Activated CD4-positive, alpha-beta T cell treated with anti-CD3 and anti-CD28 coated beads, Interleukin-2, amount 10 ng/mL, durations not matched to agents 24 days and 14 days (primary cell): Measurements from ENCODE around the gene GYPB. TPM values are rescaled to one million over a fixed set of nuclear protein-coding genes. Genes with fewer than 3 reads are reported as not detected.
"Not testable (repeated sequence)": the region's sequence is repeated elsewhere in the genome, so short reads cannot be mapped to it uniquely, and the experiment has no call there.

Experiments used
- DNase-seq: peaks from one replicate; pipeline ENCODE4 v3.0.0; 2022
- H3K27ac Mint-ChIP-seq: one replicate; pipeline ENCODE4 v1.8.0; 2022; ENCODE audit warnings: mild to moderate bottlenecking, mixed read lengths
- H3K27me3 Mint-ChIP-seq: one replicate; pipeline ENCODE4 v1.8.0; 2022; ENCODE audit warnings: mixed read lengths
- H3K36me3 Mint-ChIP-seq: one replicate; pipeline ENCODE4 v1.8.0; 2022; ENCODE audit warnings: low read depth, mild to moderate bottlenecking, mixed read lengths
- H3K4me1 Mint-ChIP-seq: one replicate; pipeline ENCODE4 v1.8.0; 2021; ENCODE audit warnings: mixed read lengths
- H3K4me3 Mint-ChIP-seq: one replicate; pipeline ENCODE4 v1.8.0; 2022; ENCODE audit warnings: mild to moderate bottlenecking, moderate library complexity, mixed read lengths
- H3K9me3 Mint-ChIP-seq: one replicate; pipeline ENCODE4 v1.8.0; 2021; ENCODE audit warnings: mixed read lengths
- intact Hi-C: fragments of 100-400 bp; cut with micrococcal nuclease; formaldehyde crosslinking; loops from one replicate; pipeline ENCODE4 v1.15.1; 2023
- total RNA-seq: library from RNA; stranded (reverse); gene quantifications from 2 replicates; pipeline ENCODE4 v1.2.3, GENCODE V29; 2022

Gene GYPB
- total RNA-seq = not detected in 2 replicates

GRCh38 chr4:144019277-144019676 is at the start of gene GYPB:
Gene GYPB, minus strand, starts transcription at chr4:144019380. Its CDS starts 93 bp downstream, at chr4:144019287.
- H3K27me3 Mint-ChIP-seq, H3K36me3 Mint-ChIP-seq, H3K4me1 Mint-ChIP-seq, intact Hi-C loops, DNase-seq, H3K27ac Mint-ChIP-seq, H3K4me3 Mint-ChIP-seq, H3K9me3 Mint-ChIP-seq: not testable (repeated sequence)

DNA sequence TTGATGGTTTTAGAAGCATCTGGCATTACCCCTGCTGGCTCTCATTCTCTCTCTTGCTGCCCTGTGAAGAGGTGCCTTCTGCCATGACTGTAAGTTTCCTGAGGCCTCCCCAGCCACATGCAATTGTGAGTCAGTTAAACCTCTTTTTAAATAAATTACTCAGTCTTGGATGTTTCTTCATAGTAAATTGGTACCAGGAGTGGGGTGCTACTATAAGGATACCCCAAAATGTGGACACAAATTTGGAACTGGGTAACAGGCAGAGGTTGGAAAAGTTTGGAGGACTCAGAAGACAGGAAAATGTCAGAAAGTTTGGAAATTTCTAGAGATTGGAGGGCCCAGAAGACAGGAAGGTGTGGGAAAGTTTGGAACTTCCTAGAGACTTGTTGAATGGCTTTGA is 42.4 kb upstream of the GYPB start:
- H3K27me3 Mint-ChIP-seq, H3K4me3 Mint-ChIP-seq, DNase-seq, H3K36me3 Mint-ChIP-seq, H3K27ac Mint-ChIP-seq, H3K9me3 Mint-ChIP-seq, intact Hi-C loops, H3K4me1 Mint-ChIP-seq: not testable (repeated sequence)

DNA sequence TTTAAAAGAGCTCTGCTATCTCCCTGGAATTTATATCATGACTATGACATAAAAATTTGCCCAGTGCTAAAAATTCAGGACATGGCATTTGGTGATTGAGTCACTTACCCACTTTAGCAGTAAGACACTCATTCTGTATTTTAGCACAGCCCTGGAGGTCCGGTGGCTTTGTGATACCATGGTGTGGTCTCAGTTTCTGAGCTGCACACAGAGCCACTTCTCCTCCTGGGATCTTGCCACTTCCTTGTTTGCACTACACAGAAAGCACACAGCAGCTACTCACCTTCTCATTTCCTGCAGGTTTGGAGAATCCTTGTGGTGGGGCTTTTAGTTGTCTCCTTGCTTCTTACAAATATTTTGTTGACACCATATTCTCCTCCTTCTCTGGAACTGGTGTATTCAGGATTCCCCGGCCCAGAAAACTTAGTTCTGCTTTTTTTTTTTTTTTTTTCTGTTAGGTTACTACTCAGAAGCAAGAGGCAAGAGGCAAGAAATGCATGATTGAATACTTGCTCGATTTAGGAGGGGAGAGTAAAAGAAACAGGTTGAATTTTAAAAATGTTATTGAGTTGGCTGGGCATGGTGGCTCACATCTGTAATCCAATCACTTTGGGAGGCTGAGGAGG is 41.2 kb upstream of the GYPB start:
- DNase-seq, H3K4me3 Mint-ChIP-seq, H3K9me3 Mint-ChIP-seq, H3K27me3 Mint-ChIP-seq, intact Hi-C loops, H3K4me1 Mint-ChIP-seq, H3K27ac Mint-ChIP-seq, H3K36me3 Mint-ChIP-seq: not testable (repeated sequence)

DNA sequence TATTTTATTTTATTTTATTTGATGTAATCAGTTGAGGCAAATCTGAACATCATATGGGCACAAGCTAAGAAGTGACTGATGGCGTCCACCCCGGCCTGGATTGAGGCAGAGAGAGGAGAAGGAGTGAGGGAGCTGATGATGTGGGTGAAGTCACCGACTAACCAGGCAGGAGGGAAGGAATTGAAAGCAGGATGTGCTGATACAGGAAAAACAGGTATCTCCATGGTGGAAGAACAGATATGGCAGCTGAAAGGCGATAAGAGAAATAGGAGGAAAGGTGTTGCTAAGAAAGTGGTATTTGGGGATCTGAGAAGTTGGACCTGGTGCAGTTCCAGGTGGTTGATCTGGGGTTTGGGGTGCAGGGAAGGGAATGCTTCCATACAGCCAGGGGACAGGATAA is 37.6 kb upstream of the GYPB start:
- Mint-ChIP-seq H3K4me1 (no peaks in the 10 kb centered on the region), H3K9me3 (peaks cover 3% of the 10 kb centered on the region), H3K36me3 (no peaks in the 10 kb centered on the region), H3K4me3 (no peak overlapping the region), H3K27me3 (peaks cover 2% of the 10 kb centered on the region), H3K27ac (no peak overlapping the region)
- no peak for DNase-seq
- intact Hi-C loops = no loop called here

DNA sequence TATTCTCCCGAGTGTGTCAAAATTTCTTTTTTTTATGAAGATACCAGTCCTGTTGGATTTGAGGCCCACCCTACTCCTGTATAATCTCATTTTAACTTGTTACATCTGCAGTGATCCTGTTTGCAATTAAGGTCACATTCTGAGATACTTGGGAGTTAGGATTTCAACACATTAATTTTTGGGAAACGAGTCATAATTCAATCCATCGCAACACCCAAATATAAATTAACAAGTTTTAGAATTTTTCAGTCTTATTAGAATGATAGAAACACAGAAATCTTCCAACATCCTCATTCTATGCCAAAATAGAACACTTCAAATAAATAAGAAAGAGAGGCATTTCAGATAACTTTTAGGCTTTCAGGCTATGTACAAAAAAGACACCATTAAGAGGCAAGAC is 36.2 kb upstream of the GYPB start:
- intact Hi-C loops, H3K27me3 Mint-ChIP-seq, H3K9me3 Mint-ChIP-seq, DNase-seq, H3K36me3 Mint-ChIP-seq, H3K27ac Mint-ChIP-seq, H3K4me3 Mint-ChIP-seq, H3K4me1 Mint-ChIP-seq: not testable (repeated sequence)

DNA sequence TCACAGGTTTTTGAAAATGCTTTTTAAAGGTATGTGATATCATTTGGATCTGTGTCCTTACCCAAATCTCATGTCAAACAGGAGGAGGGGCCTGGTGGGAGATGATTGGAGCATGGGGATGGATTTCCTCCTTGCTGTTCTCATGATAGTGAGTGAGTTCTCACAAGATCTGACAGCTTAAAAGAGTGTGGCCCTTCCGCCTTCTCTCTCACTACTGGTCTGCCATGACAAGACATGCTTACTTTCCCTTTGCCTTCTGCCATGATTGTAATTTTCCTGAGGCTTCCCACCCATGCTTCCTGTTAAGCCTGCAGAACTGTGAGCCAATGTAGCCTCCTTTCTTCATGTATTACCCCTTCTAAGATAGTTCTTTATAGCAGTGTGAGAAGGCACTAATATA is 32.3 kb upstream of the GYPB start:
- H3K36me3 Mint-ChIP-seq, DNase-seq, intact Hi-C loops, H3K4me3 Mint-ChIP-seq, H3K27ac Mint-ChIP-seq, H3K9me3 Mint-ChIP-seq, H3K4me1 Mint-ChIP-seq, H3K27me3 Mint-ChIP-seq: not testable (repeated sequence)

GRCh38 chr4:144050631-144051030 is 31.5 kb upstream of the GYPB start:
- intact Hi-C loops, DNase-seq, H3K4me1 Mint-ChIP-seq, H3K27me3 Mint-ChIP-seq, H3K4me3 Mint-ChIP-seq, H3K9me3 Mint-ChIP-seq, H3K36me3 Mint-ChIP-seq, H3K27ac Mint-ChIP-seq: not testable (repeated sequence)

DNA sequence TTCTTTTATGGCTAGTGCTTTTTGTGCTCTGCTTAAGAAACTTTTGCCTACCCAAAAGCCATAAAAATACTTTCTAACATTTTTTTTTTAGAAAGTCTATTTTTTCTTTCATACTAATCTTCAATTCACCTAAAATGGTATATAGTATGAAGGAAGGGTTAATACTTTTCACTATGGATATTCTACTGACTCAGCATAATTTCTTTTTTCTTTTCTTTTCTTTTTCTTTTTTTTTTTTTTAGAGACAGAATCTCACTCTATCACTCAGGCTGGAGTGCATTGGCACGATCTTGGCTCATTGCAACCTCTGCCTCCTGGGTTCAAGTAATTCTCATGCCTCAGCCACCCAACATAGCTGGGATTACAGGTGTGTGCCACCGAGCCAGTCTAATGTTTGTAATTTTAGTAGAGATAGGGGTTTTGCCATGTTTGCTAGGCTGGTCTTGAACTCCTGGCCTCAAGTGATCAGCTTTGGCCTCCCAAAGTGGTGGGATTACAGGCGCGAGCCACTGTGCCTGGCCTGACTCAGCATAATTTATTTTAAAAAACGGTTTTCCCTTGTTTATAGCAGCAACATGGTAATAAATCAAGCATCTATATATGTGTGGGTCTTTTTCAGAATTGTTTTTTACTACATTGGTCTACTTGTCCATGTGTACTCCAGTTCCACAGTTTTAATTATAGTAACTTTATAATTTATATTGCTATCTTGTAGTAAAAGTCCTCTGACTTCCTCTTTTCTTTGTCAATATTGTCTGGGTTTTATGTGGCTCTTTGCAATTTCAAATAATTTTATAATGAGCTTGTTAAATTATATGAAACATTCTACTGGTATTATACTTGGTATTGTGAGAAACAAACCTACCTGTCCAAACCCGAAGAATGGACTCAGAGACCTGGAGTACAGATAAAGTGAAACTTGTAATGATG is 30.6 kb upstream of the GYPB start:
- H3K4me3 Mint-ChIP-seq, H3K27ac Mint-ChIP-seq, intact Hi-C loops, H3K9me3 Mint-ChIP-seq, DNase-seq, H3K36me3 Mint-ChIP-seq, H3K4me1 Mint-ChIP-seq, H3K27me3 Mint-ChIP-seq: not testable (repeated sequence)

GRCh38 chr4:144044936-144045335 is 25.8 kb upstream of the GYPB start:
- H3K27me3 Mint-ChIP-seq, H3K36me3 Mint-ChIP-seq, H3K9me3 Mint-ChIP-seq, H3K4me1 Mint-ChIP-seq, H3K4me3 Mint-ChIP-seq, intact Hi-C loops, H3K27ac Mint-ChIP-seq, DNase-seq: not testable (repeated sequence)

DNA sequence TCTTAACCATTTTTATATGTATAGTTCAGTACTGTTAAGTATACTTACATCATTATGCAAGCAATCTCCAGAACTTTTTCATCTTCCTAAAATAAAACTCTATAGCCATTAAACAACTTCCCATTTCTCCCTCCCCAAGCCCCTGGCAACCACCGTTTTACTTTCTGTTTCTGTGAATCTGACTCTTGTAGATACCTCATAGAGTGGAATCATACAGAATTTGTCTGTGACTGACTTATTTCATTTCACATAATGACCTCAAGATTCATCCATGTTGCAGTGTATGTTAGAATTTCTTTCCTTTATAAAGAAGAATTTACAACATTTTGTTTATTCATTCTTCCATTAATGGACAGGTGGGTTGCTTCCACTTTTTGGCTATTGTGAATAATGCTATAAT is 13.4 kb upstream of the GYPB start:
- H3K27me3 Mint-ChIP-seq, H3K36me3 Mint-ChIP-seq, intact Hi-C loops, H3K4me3 Mint-ChIP-seq, DNase-seq, H3K4me1 Mint-ChIP-seq, H3K27ac Mint-ChIP-seq, H3K9me3 Mint-ChIP-seq: not testable (repeated sequence)

DNA sequence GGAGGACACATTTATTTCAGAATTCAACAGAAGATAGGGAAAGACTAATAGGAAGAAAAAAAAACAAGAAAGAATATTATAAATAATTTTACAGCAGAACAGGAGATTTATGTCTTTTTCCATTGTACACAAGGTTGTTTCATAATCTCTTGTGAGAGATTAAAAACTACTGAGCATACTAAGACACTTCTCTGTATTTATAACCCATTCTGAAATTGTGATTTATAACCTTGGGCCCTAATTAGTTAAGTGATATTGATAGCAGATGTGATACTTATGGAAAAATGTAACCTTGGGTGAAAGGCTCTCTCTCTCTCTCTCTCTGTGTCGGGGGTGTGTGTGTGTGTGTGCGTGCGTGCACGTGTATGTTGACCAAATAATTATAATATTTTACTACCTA is 12.7 kb upstream of the GYPB start:
- H3K9me3 Mint-ChIP-seq, H3K27ac Mint-ChIP-seq, H3K27me3 Mint-ChIP-seq, intact Hi-C loops, H3K4me3 Mint-ChIP-seq, DNase-seq, H3K36me3 Mint-ChIP-seq, H3K4me1 Mint-ChIP-seq: not testable (repeated sequence)

DNA sequence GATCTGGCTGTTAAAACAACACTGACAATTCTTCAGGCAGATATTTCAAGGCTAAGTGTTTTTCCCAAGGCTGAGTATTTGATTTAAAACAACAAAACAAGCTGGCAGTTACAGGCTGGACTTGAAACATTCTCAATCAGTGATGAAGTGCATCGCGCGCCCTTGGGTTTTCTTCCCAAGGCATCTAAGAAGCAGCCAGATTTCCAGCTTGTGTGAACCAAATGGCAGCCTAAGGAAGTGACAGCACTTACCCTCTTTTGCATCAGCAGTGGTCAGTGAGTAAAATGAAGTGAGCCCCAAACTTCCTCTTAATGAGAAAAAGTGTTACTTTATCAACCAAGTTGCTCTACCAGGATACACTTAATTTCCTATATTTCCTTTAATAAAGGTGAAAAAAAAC is 12.2 kb upstream of the GYPB start:
- H3K4me1 Mint-ChIP-seq, H3K27ac Mint-ChIP-seq, H3K9me3 Mint-ChIP-seq, intact Hi-C loops, H3K36me3 Mint-ChIP-seq, H3K27me3 Mint-ChIP-seq, H3K4me3 Mint-ChIP-seq, DNase-seq: not testable (repeated sequence)

- intact Hi-C loops, H3K9me3 Mint-ChIP-seq, H3K27ac Mint-ChIP-seq: not testable (repeated sequence)
Measured at GRCh38 chr4:144030708-144031107, 11.5 kb upstream of the GYPB start.

GRCh38 chr4:144026682-144027081 is 7.5 kb upstream of the GYPB start:
- H3K27ac Mint-ChIP-seq, H3K4me1 Mint-ChIP-seq, DNase-seq: not testable (repeated sequence)

More at GRCh38 chr4:144030708-144031107, 11.5 kb upstream of the GYPB start:
- not testable (repeated sequence) for H3K4me3 Mint-ChIP-seq, H3K27me3 Mint-ChIP-seq, DNase-seq, H3K36me3 Mint-ChIP-seq, H3K4me1 Mint-ChIP-seq

More at GRCh38 chr4:144026682-144027081, 7.5 kb upstream of the GYPB start:
- H3K4me3 Mint-ChIP-seq, H3K27me3 Mint-ChIP-seq, H3K9me3 Mint-ChIP-seq, H3K36me3 Mint-ChIP-seq: not testable (repeated sequence)
- intact Hi-C loops = loop anchor here (10.0 kb wide), 1 partner anchor 252 kb away; no protein-coding TSS in a partner anchor
